ENCODE measurements around the gene ROR2. TPM values are rescaled to one million over a fixed set of nuclear protein-coding genes. Genes with fewer than 3 reads are reported as not detected.

ROR2 gene
- total RNA-seq, 3 donors from 2014 or later, result 0.10 to 0.16 (median 0.11) TPM

GRCh38 chr9:91580136-91580535 is 369.9 kb downstream of the ROR2 start:
- Mint-ChIP-seq H3K9me3 (no peaks in the 10 kb centered on the region), H3K4me3 (no peak overlapping the region), H3K4me1 (ENCODE audit: low read depth) (no peaks in the 10 kb centered on the region), H3K27me3 (ENCODE audit: low read depth) (peaks cover 8% of the 10 kb centered on the region), H3K36me3 (ENCODE audit: insufficient read depth) (no peaks in the 10 kb centered on the region)
- no peak for ATAC-seq
- DNase-seq, result no peak

GRCh38 chr9:91578911-91579310 is 371.1 kb downstream of the ROR2 start:
- ATAC-seq (no peak), DNase-seq (no peak)
- H3K4me3 Mint-ChIP-seq, result no peak overlapping the region
- H3K27me3 Mint-ChIP-seq (ENCODE audit: low read depth), result peaks cover 4% of the 10 kb centered on the region
- no peaks in the 10 kb centered on the region for H3K9me3 Mint-ChIP-seq
- no peaks in the 10 kb centered on the region for H3K36me3 Mint-ChIP-seq (ENCODE audit: insufficient read depth)
- H3K4me1 Mint-ChIP-seq (ENCODE audit: low read depth), result no peaks in the 10 kb centered on the region

- no peak for ATAC-seq
- H3K36me3 Mint-ChIP-seq (ENCODE audit: insufficient read depth), result no peaks in the 10 kb centered on the region
- H3K27me3 Mint-ChIP-seq (ENCODE audit: low read depth), result peaks cover 10% of the 10 kb centered on the region
- no peaks in the 10 kb centered on the region for H3K9me3 Mint-ChIP-seq
- DNase-seq, result no peak
- no peaks in the 10 kb centered on the region for H3K4me1 Mint-ChIP-seq (ENCODE audit: low read depth)
- H3K4me3 Mint-ChIP-seq, result no peak overlapping the region
Measured at GRCh38 chr9:91577633-91578061, 372.4 kb downstream of the ROR2 start.

GRCh38 chr9:91572811-91573210 is 377.2 kb downstream of the ROR2 start:
- Mint-ChIP-seq H3K9me3 (no peaks in the 10 kb centered on the region), H3K4me3 (no peak overlapping the region), H3K36me3 (ENCODE audit: insufficient read depth) (no peaks in the 10 kb centered on the region), H3K27me3 (ENCODE audit: low read depth) (peaks cover 29% of the 10 kb centered on the region), H3K4me1 (ENCODE audit: low read depth) (no peaks in the 10 kb centered on the region)
- ATAC-seq (no peak), DNase-seq (no peak)

- DNase-seq (no peak), ATAC-seq (no peak)
- Mint-ChIP-seq H3K9me3 (no peaks in the 10 kb centered on the region), H3K4me1 (ENCODE audit: low read depth) (no peaks in the 10 kb centered on the region), H3K4me3 (no peak overlapping the region), H3K36me3 (ENCODE audit: insufficient read depth) (no peaks in the 10 kb centered on the region), H3K27me3 (ENCODE audit: low read depth) (peaks cover 28% of the 10 kb centered on the region)
Measured at GRCh38 chr9:91572044-91572443, 378.0 kb downstream of the ROR2 start.

- H3K27me3 Mint-ChIP-seq (ENCODE audit: low read depth), result peaks cover 27% of the 10 kb centered on the region
- no peak for ATAC-seq
- no peaks in the 10 kb centered on the region for H3K4me1 Mint-ChIP-seq (ENCODE audit: low read depth)
Measured at GRCh38 chr9:91571036-91571435, 379.0 kb downstream of the ROR2 start.

GRCh38 chr9:91567642-91568274 is 382.3 kb downstream of the ROR2 start:
- H3K4me3 Mint-ChIP-seq, result no peak overlapping the region
- no peaks in the 10 kb centered on the region for H3K9me3 Mint-ChIP-seq
- no peak for ATAC-seq
- peaks cover 23% of the 10 kb centered on the region for H3K27me3 Mint-ChIP-seq (ENCODE audit: low read depth)
- no peaks in the 10 kb centered on the region for H3K4me1 Mint-ChIP-seq (ENCODE audit: low read depth)
- DNase-seq, result no peak
- no peaks in the 10 kb centered on the region for H3K36me3 Mint-ChIP-seq (ENCODE audit: insufficient read depth)

More at GRCh38 chr9:91571036-91571435, 379.0 kb downstream of the ROR2 start:
- no peaks in the 10 kb centered on the region for H3K9me3 Mint-ChIP-seq
- no peaks in the 10 kb centered on the region for H3K36me3 Mint-ChIP-seq (ENCODE audit: insufficient read depth)
- no peak for DNase-seq
- H3K4me3 Mint-ChIP-seq, result no peak overlapping the region

- Mint-ChIP-seq H3K9me3 (no peaks in the 10 kb centered on the region), H3K4me3 (no peak overlapping the region), H3K4me1 (ENCODE audit: low read depth) (no peaks in the 10 kb centered on the region), H3K27me3 (ENCODE audit: low read depth) (peaks cover 8% of the 10 kb centered on the region), H3K36me3 (ENCODE audit: insufficient read depth) (no peaks in the 10 kb centered on the region)
- no peak for ATAC-seq
- DNase-seq, result no peak
Measured at GRCh38 chr9:91564081-91564670, 385.9 kb downstream of the ROR2 start.

- Mint-ChIP-seq H3K27me3 (ENCODE audit: low read depth) (peaks cover 8% of the 10 kb centered on the region), H3K4me3 (no peak overlapping the region)
Measured at GRCh38 chr9:91562416-91562815, 387.6 kb downstream of the ROR2 start.

GRCh38 chr9:91560301-91560700 is 389.7 kb downstream of the ROR2 start:
- no peaks in the 10 kb centered on the region for H3K36me3 Mint-ChIP-seq (ENCODE audit: insufficient read depth)
- H3K9me3 Mint-ChIP-seq, result no peaks in the 10 kb centered on the region
- peaks cover 8% of the 10 kb centered on the region for H3K27me3 Mint-ChIP-seq (ENCODE audit: low read depth)
- H3K4me1 Mint-ChIP-seq (ENCODE audit: low read depth), result no peaks in the 10 kb centered on the region
- no peak overlapping the region for H3K4me3 Mint-ChIP-seq
- DNase-seq (no peak), ATAC-seq (no peak)

More at GRCh38 chr9:91562416-91562815, 387.6 kb downstream of the ROR2 start:
- ATAC-seq (no peak), DNase-seq (no peak)
- Mint-ChIP-seq H3K36me3 (ENCODE audit: insufficient read depth) (no peaks in the 10 kb centered on the region), H3K4me1 (ENCODE audit: low read depth) (no peaks in the 10 kb centered on the region), H3K9me3 (no peaks in the 10 kb centered on the region)

GRCh38 chr9:91558879-91559278 is 391.1 kb downstream of the ROR2 start:
- Mint-ChIP-seq H3K27me3 (ENCODE audit: low read depth) (peaks cover 7% of the 10 kb centered on the region), H3K9me3 (no peaks in the 10 kb centered on the region), H3K36me3 (ENCODE audit: insufficient read depth) (no peaks in the 10 kb centered on the region), H3K4me3 (no peak overlapping the region), H3K4me1 (ENCODE audit: low read depth) (no peaks in the 10 kb centered on the region)
- ATAC-seq (no peak), DNase-seq (no peak)

GRCh38 chr9:91558395-91558794 is 391.6 kb downstream of the ROR2 start:
- no peak for DNase-seq
- no peaks in the 10 kb centered on the region for H3K4me1 Mint-ChIP-seq (ENCODE audit: low read depth)
- no peaks in the 10 kb centered on the region for H3K9me3 Mint-ChIP-seq
- peaks cover 7% of the 10 kb centered on the region for H3K27me3 Mint-ChIP-seq (ENCODE audit: low read depth)
- no peaks in the 10 kb centered on the region for H3K36me3 Mint-ChIP-seq (ENCODE audit: insufficient read depth)
- H3K4me3 Mint-ChIP-seq, result no peak overlapping the region
- no peak for ATAC-seq

GRCh38 chr9:91557327-91557726 is 392.7 kb downstream of the ROR2 start:
- Mint-ChIP-seq H3K36me3 (ENCODE audit: insufficient read depth) (no peaks in the 10 kb centered on the region), H3K9me3 (no peaks in the 10 kb centered on the region), H3K27me3 (ENCODE audit: low read depth) (peaks cover 7% of the 10 kb centered on the region), H3K4me1 (ENCODE audit: low read depth) (no peaks in the 10 kb centered on the region), H3K4me3 (no peak overlapping the region)
- no peak for ATAC-seq
- no peak for DNase-seq

- Mint-ChIP-seq H3K4me3 (no peak overlapping the region), H3K4me1 (ENCODE audit: low read depth) (no peaks in the 10 kb centered on the region), H3K27me3 (ENCODE audit: low read depth) (peaks cover 6% of the 10 kb centered on the region), H3K9me3 (no peaks in the 10 kb centered on the region), H3K36me3 (ENCODE audit: insufficient read depth) (no peaks in the 10 kb centered on the region)
- ATAC-seq (no peak), DNase-seq (no peak)
Measured at GRCh38 chr9:91555132-91555531, 394.9 kb downstream of the ROR2 start.

GRCh38 chr9:91549177-91549576 is 400.9 kb downstream of the ROR2 start:
- no peaks in the 10 kb centered on the region for H3K36me3 Mint-ChIP-seq (ENCODE audit: insufficient read depth)
- peaks cover 4% of the 10 kb centered on the region for H3K9me3 Mint-ChIP-seq
- H3K4me1 Mint-ChIP-seq (ENCODE audit: low read depth), result no peaks in the 10 kb centered on the region
- no peak for ATAC-seq
- DNase-seq, result no peak
- no peak overlapping the region for H3K4me3 Mint-ChIP-seq
- H3K27me3 Mint-ChIP-seq (ENCODE audit: low read depth), result peaks cover 5% of the 10 kb centered on the region

Data from activated T-cell treated with anti-CD3 and anti-CD28 coated beads, Interleukin-2, amount 50 U/mL, for 4 hours (primary cell).